ENCODE measurements around the gene CDC45.

Gene CDC45

GRCh38 chr22:19559324-19559811, 79.6 kb downstream of the CDC45 start:
- Histone ChIP-seq H3K36me3 (ENCODE audit: control insufficient read depth, insufficient read depth, low read length) (no peaks in the 10 kb centered on the region), H3K27ac (ENCODE audit: insufficient read depth, low read depth, low read length, poor library complexity, severe bottlenecking) (no peak overlapping the region), H3K9me3 (ENCODE audit: control insufficient read depth, low read length) (no peaks in the 10 kb centered on the region), H3K4me3 (ENCODE audit: insufficient read depth, low read depth, low read length) (no peak overlapping the region), H3K4me1 (ENCODE audit: control insufficient read depth, insufficient read depth, low read length) (no peaks in the 10 kb centered on the region), H3K27me3 (ENCODE audit: control insufficient read depth, insufficient read depth, low read length, poor library complexity, severe bottlenecking) (no peaks in the 10 kb centered on the region)
- 90% methylated on average over 9 of the region's 9 CpGs for WGBS, 2 experiments

- no peak overlapping the region for H3K4me3 ChIP-seq (ENCODE audit: insufficient read depth, low read depth, low read length)
- H3K27me3 ChIP-seq (ENCODE audit: control insufficient read depth, insufficient read depth, low read length, poor library complexity, severe bottlenecking), result no peaks in the 10 kb centered on the region
- 90 to 97% methylated on average over 2 of the region's 2 CpGs for WGBS, 2 experiments
- H3K27ac ChIP-seq (ENCODE audit: insufficient read depth, low read depth, low read length, poor library complexity, severe bottlenecking), result no peak overlapping the region
- H3K36me3 ChIP-seq (ENCODE audit: control insufficient read depth, insufficient read depth, low read length), result no peaks in the 10 kb centered on the region
- no peaks in the 10 kb centered on the region for H3K4me1 ChIP-seq (ENCODE audit: control insufficient read depth, insufficient read depth, low read length)
- H3K9me3 ChIP-seq (ENCODE audit: control insufficient read depth, low read length), result no peaks in the 10 kb centered on the region
Observed at GRCh38 chr22:19559956-19560355, 80.2 kb downstream of the CDC45 start.

DNA sequence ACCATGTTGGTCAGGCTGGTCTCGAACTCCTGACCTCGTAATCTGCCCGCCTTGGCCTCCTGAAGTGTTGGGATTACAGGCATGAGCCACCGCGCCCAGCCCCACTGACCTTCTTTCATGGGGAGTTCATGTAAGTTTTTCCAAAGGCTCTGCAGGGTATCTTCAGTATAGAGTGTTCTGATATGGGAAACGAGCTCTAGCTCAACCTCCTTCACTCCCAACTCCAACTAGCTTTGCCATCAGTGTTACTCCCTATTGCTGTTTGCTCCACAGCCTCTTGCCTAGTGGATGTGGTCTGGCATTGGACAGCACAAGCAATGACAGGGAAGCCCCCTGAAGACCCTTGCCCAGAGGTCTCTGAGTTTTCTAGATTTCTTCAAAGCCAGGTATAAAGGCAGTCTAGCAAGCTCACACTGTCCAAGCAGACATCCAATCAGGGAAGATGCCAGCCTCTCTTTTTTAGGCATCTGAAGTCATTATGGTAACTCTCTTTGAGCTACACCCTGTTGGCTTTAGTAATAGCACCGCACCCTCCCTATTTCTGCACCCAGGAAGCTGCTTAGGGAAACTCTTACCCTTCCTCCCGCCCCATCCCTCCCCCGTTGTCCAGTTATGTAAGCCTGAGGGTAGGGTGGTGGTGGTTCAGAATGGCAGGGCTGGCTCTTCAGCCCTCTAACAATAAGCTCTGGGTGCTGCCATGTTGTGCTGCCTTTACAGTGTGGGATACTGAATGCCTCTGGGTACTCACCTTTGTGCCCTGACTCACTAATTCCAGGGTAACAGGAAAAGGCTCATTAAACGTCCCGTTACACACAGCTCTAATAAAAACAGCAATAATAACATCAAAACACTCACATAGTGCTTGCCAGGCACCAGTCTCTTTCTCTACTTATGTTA, 85.9 kb downstream of the CDC45 start:
- Histone ChIP-seq H3K27me3 (ENCODE audit: control insufficient read depth, insufficient read depth, low read length, poor library complexity, severe bottlenecking) (no peaks in the 10 kb centered on the region), H3K36me3 (ENCODE audit: control insufficient read depth, insufficient read depth, low read length) (no peaks in the 10 kb centered on the region), H3K9me3 (ENCODE audit: control insufficient read depth, low read length) (no peaks in the 10 kb centered on the region), H3K4me1 (ENCODE audit: control insufficient read depth, insufficient read depth, low read length) (no peaks in the 10 kb centered on the region), H3K4me3 (ENCODE audit: insufficient read depth, low read depth, low read length) (no peak overlapping the region), H3K27ac (ENCODE audit: insufficient read depth, low read depth, low read length, poor library complexity, severe bottlenecking) (no peak overlapping the region)
- 90 to 94% methylated on average over 10 to 11 of the region's 11 CpGs for WGBS, 2 experiments

DNA sequence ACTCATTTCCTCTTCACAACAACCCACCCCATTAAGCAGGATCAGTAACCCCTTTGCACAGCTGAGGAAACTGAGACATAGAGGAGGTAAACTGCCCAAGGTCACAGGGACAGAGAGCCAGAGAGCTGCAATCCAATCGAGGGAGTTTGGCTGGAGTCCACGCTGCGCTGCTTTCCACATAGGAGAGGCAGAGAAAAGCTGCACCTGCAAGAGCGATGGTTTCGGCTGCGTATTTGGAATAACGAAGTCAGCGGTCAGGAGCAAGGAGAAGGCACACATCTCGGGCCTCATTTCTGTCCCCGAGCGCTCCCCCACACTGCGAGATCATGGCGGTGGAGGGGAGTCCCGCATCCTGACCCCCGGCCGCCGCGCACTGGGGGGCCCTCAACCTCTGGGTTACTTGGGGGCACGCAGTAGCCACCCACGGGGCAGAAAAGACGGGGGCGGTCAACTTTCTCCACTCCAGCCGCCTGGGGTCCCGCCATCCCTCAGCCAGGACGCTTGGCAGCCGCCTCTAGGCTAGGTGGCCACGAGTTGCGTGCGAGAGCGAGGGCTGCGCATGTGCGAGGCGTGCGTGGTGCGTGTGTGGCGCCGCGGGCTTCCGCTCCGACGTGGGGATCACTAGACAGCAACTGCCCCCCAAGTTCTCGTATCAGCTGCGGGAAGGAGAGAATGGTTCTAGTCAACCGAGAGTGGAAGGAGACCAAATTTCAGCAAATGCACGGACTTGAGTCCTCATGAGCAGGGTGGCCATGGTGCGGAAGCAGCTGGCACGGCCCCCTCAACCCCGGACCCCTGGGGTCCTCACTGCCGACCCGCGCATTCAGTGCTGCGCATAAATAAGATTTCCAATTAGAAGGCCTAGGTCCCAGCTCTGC, 86.8 kb downstream of the CDC45 start:
- Histone ChIP-seq H3K9me3 (ENCODE audit: control insufficient read depth, low read length) (no peaks in the 10 kb centered on the region), H3K4me3 (ENCODE audit: insufficient read depth, low read depth, low read length) (no peak overlapping the region), H3K36me3 (ENCODE audit: control insufficient read depth, insufficient read depth, low read length) (no peaks in the 10 kb centered on the region), H3K27ac (ENCODE audit: insufficient read depth, low read depth, low read length, poor library complexity, severe bottlenecking) (no peak overlapping the region), H3K27me3 (ENCODE audit: control insufficient read depth, insufficient read depth, low read length, poor library complexity, severe bottlenecking) (no peaks in the 10 kb centered on the region), H3K4me1 (ENCODE audit: control insufficient read depth, insufficient read depth, low read length) (no peaks in the 10 kb centered on the region)
- WGBS, 2 experiments, result 95 to 97% methylated on average over 52 of the region's 52 CpGs

DNA sequence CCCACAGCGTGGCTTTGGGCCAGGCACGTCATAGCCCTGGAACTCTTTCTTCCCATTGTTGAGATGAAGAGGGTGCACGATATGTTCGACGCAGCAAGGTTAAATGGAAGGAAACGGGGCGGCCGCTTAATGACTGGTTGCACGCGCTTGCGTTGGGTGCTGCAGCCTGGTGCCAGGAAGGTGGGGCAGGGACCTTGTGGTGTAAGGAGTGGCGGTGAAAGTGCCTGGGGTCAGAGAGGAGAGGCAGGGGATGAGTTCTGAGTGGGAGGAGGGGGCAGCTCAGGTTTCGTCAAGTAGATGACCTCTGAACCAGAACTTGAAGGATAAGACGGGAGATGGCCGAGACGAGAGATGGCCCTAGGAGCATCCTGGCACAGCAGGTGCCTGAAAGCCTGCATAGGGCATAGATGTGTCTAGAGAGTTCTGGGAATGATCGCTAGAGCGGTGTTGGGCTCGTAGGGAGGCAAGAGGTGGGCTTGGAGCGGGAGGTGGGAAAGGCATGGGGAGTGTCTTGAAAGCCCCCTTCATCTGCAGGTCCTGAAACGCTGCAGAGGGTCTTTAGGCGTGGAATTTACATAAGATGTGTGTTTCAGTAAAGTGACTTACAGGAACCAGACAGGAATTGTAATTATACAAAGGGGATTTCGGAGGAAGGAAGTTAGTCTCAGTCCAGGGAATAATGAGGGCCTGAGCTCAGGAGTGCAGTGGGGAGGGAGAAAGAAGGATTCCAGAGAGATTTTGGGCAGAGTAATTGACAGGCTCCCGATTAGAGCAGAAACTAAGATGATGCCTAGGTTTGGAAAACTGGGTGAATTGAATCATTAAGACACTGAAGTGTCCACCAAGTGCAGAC, 87.7 kb downstream of the CDC45 start:
- H3K27me3 ChIP-seq (ENCODE audit: control insufficient read depth, insufficient read depth, low read length, poor library complexity, severe bottlenecking), result no peaks in the 10 kb centered on the region
- no peaks in the 10 kb centered on the region for H3K9me3 ChIP-seq (ENCODE audit: control insufficient read depth, low read length)
- WGBS, 2 experiments, result 92 to 94% methylated on average over 24 of the region's 24 CpGs
- H3K4me3 ChIP-seq (ENCODE audit: insufficient read depth, low read depth, low read length), result no peak overlapping the region
- H3K36me3 ChIP-seq (ENCODE audit: control insufficient read depth, insufficient read depth, low read length), result no peaks in the 10 kb centered on the region
- H3K4me1 ChIP-seq (ENCODE audit: control insufficient read depth, insufficient read depth, low read length), result no peaks in the 10 kb centered on the region
- H3K27ac ChIP-seq (ENCODE audit: insufficient read depth, low read depth, low read length, poor library complexity, severe bottlenecking), result no peak overlapping the region

DNA sequence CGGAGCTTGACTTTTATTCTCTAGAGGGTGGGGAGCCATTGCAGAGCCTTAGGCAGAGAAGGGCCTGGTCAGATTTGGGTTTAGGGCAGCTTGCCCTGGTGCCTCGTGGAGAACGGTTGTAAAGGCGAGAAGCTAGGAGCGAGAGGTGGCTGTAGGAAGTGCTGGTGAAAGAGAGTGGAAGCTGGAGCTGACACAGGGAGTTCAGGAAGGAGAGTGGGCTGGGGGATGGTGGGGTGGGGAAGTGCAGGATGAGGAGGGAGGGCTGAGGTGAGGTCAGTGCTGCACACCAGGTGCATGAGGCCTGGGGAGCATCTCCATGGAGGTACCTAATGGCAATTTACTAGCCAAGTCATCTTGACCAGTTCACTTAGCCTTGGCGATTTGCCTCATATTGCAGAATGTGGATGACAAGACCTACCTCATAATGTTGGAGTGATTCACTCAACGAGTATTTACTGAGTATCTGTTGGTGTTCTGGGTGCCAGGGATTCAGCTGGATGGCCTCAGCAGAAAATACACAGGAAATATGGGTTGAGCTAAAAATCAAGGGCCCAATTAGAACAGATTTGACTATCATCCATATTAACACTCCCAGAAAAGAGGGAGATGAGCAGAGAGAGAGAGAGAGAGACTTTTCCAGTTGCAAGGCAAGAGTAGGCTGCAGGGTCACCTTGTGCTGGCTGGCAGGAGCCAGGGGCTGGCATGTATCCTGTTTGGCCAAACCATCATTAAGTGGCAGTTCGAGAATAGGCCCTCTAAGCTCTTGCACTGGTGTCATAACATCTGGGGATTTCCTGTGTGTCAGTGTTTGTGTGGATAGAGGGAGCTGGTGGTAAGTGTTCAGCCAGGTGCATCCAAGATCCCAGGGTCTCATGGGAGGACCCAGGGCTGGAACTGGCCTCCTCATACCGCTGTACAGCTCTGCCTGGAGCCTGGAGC, 88.9 kb downstream of the CDC45 start:
- 92 to 93% methylated on average over 9 of the region's 9 CpGs for WGBS, 2 experiments
- no peak overlapping the region for H3K4me3 ChIP-seq (ENCODE audit: insufficient read depth, low read depth, low read length)
- H3K4me1 ChIP-seq (ENCODE audit: control insufficient read depth, insufficient read depth, low read length), result no peaks in the 10 kb centered on the region
- no peaks in the 10 kb centered on the region for H3K36me3 ChIP-seq (ENCODE audit: control insufficient read depth, insufficient read depth, low read length)
- H3K27me3 ChIP-seq (ENCODE audit: control insufficient read depth, insufficient read depth, low read length, poor library complexity, severe bottlenecking), result no peaks in the 10 kb centered on the region
- H3K27ac ChIP-seq (ENCODE audit: insufficient read depth, low read depth, low read length, poor library complexity, severe bottlenecking), result no peak overlapping the region
- no peaks in the 10 kb centered on the region for H3K9me3 ChIP-seq (ENCODE audit: control insufficient read depth, low read length)

- no peaks in the 10 kb centered on the region for H3K36me3 ChIP-seq (ENCODE audit: control insufficient read depth, insufficient read depth, low read length)
- no peaks in the 10 kb centered on the region for H3K4me1 ChIP-seq (ENCODE audit: control insufficient read depth, insufficient read depth, low read length)
- no peak overlapping the region for H3K27ac ChIP-seq (ENCODE audit: insufficient read depth, low read depth, low read length, poor library complexity, severe bottlenecking)
- H3K9me3 ChIP-seq (ENCODE audit: control insufficient read depth, low read length), result no peaks in the 10 kb centered on the region
- no peak overlapping the region for H3K4me3 ChIP-seq (ENCODE audit: insufficient read depth, low read depth, low read length)
- H3K27me3 ChIP-seq (ENCODE audit: control insufficient read depth, insufficient read depth, low read length, poor library complexity, severe bottlenecking), result no peaks in the 10 kb centered on the region
- 86 to 100% methylated on average over 1 of the region's 1 CpG for WGBS, 2 experiments
Observed at GRCh38 chr22:19569276-19569640, 89.5 kb downstream of the CDC45 start.

DNA sequence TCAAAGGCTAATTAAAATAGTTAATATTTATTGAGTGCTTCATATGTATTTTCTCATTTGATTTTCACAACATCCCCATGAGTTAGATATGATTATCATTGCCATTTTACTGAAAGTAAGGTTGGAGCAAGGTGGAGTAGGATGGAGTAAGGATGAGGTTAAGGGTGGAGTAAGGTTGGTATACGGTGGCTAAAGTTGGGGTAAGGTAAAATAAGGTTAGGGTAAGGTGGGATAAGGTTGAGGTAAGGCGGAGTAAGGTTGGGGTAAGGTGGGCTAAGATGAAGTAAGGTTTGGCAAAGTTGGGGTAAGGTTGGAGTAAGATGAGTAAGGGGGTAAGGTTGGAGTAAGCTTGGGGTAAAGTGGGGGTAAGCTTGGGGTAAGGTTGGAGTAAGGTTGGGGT, 90.3 kb downstream of the CDC45 start:
- Histone ChIP-seq H3K27me3 (ENCODE audit: control insufficient read depth, insufficient read depth, low read length, poor library complexity, severe bottlenecking) (no peaks in the 10 kb centered on the region), H3K4me3 (ENCODE audit: insufficient read depth, low read depth, low read length) (no peak overlapping the region), H3K4me1 (ENCODE audit: control insufficient read depth, insufficient read depth, low read length) (no peaks in the 10 kb centered on the region), H3K9me3 (ENCODE audit: control insufficient read depth, low read length) (no peaks in the 10 kb centered on the region), H3K27ac (ENCODE audit: insufficient read depth, low read depth, low read length, poor library complexity, severe bottlenecking) (no peak overlapping the region), H3K36me3 (ENCODE audit: control insufficient read depth, insufficient read depth, low read length) (no peaks in the 10 kb centered on the region)
- 96 to 97% methylated on average over 2 of the region's 2 CpGs for WGBS, 2 experiments
